KOPT-K1 (cell line): Measurements from ENCODE around the gene RAC3.

Source experiments
- H3K27ac ChIP-seq: fragments of 200-600 bp; sonication (generic); 2 replicates; pipeline ENCODE4 v1.5.1; 2016; ENCODE audit warnings: antibody characterized with exemption, mild to moderate bottlenecking, low read depth, low read length; ENCODE audit not compliant: poor library complexity, severe bottlenecking
- H3K36me3 ChIP-seq: fragments of 200-600 bp; sonication (generic); 2 replicates; pipeline ENCODE4 v1.5.1; 2017; ENCODE audit warnings: antibody characterized with exemption, mild to moderate bottlenecking, low read length, moderate library complexity; ENCODE audit not compliant: insufficient read depth
- H3K9me3 ChIP-seq: fragments of 200-600 bp; sonication (generic); 2 replicates; pipeline ENCODE4 v1.5.1; 2017; ENCODE audit warnings: antibody characterized with exemption, low read length, mild to moderate bottlenecking; ENCODE audit not compliant: insufficient read depth, poor library complexity, severe bottlenecking

The RAC3 gene

GRCh38 chr17:82058230-82058854, 26.9 kb downstream of the RAC3 start:
- H3K36me3 ChIP-seq: peaks cover 99% of the 10 kb centered on the region
- H3K9me3 ChIP-seq: no peaks in the 10 kb centered on the region
- no peak overlapping the region for H3K27ac ChIP-seq

- Histone ChIP-seq H3K27ac (no peak overlapping the region), H3K9me3 (no peaks in the 10 kb centered on the region)
Measured at GRCh38 chr17:82058855-82059249, 27.4 kb downstream of the RAC3 start.

GRCh38 chr17:82059272-82060000, 28.0 kb downstream of the RAC3 start:
- peaks cover 99% of the 10 kb centered on the region for H3K36me3 ChIP-seq
- no peak overlapping the region for H3K27ac ChIP-seq
- H3K9me3 ChIP-seq: no peaks in the 10 kb centered on the region

More at GRCh38 chr17:82058855-82059249, 27.4 kb downstream of the RAC3 start:
- peaks cover 99% of the 10 kb centered on the region for H3K36me3 ChIP-seq

GRCh38 chr17:82060001-82060380, 28.5 kb downstream of the RAC3 start:
- Histone ChIP-seq H3K9me3 (no peaks in the 10 kb centered on the region), H3K27ac (no peak overlapping the region), H3K36me3 (peaks cover 93% of the 10 kb centered on the region)

- Histone ChIP-seq H3K27ac (no peak overlapping the region), H3K36me3 (peaks cover 87% of the 10 kb centered on the region), H3K9me3 (no peaks in the 10 kb centered on the region)
Measured at GRCh38 chr17:82060614-82061013, 29.1 kb downstream of the RAC3 start.

- Histone ChIP-seq H3K36me3 (peaks cover 80% of the 10 kb centered on the region), H3K27ac (no peak overlapping the region), H3K9me3 (no peaks in the 10 kb centered on the region)
Measured at GRCh38 chr17:82061047-82061925, 29.8 kb downstream of the RAC3 start.

- Histone ChIP-seq H3K9me3 (no peaks in the 10 kb centered on the region), H3K36me3 (peaks cover 70% of the 10 kb centered on the region), H3K27ac (no peak overlapping the region)
Measured at GRCh38 chr17:82062076-82062983, 30.9 kb downstream of the RAC3 start.

GRCh38 chr17:82062984-82063368, 31.5 kb downstream of the RAC3 start:
- Histone ChIP-seq H3K27ac (no peak overlapping the region), H3K9me3 (no peaks in the 10 kb centered on the region), H3K36me3 (peaks cover 63% of the 10 kb centered on the region)

- Histone ChIP-seq H3K36me3 (peaks cover 56% of the 10 kb centered on the region), H3K27ac (no peak overlapping the region), H3K9me3 (no peaks in the 10 kb centered on the region)
Measured at GRCh38 chr17:82063424-82064415, 32.2 kb downstream of the RAC3 start.

GRCh38 chr17:82064433-82065192, 33.1 kb downstream of the RAC3 start:
- H3K36me3 ChIP-seq: peaks cover 47% of the 10 kb centered on the region
- H3K27ac ChIP-seq: peak overlapping the region; percentile 72
- H3K9me3 ChIP-seq: no peaks in the 10 kb centered on the region

- Histone ChIP-seq H3K27ac (peak overlapping the region; percentile 72), H3K36me3 (peaks cover 41% of the 10 kb centered on the region), H3K9me3 (no peaks in the 10 kb centered on the region)
Measured at GRCh38 chr17:82065193-82065637, 33.7 kb downstream of the RAC3 start.

- no peaks in the 10 kb centered on the region for H3K9me3 ChIP-seq
- H3K27ac ChIP-seq: peak within 1 kb of the TSS; percentile 72
- peaks cover 36% of the 10 kb centered on the region for H3K36me3 ChIP-seq
Measured at GRCh38 chr17:82065638-82066303, 34.3 kb downstream of the RAC3 start, which contains the start of gene DUS1L. Gene DUS1L, minus strand, starts transcription at chr17:82065804. Its CDS starts 745 bp downstream, at chr17:82065059.
